Muscle of back (tissue), 11 donors: ENCODE results near the gene CHCHD3. TPM values are rescaled to one million over a fixed set of nuclear protein-coding genes. Genes with fewer than 3 reads are reported as not detected.

Experiments
- DNase-seq, 3 donors: peaks; one replicate each; pipeline versions ENCODE4 v3.0.0 to v3.0.0-alpha.2; 2013
- polyA plus RNA-seq, 10 donors: library from polyadenylated mRNA; unstranded; fragments of 120-200 nt; gene quantifications; one replicate each; pipeline ENCODE4 v1.2.1, GENCODE V29; 2013; ENCODE audit not compliant: insufficient read length in 10 of 10

CHCHD3 gene
- polyA plus RNA-seq, 10 donors, result 59.2 to 86.9 (median 74.4) TPM

DNA sequence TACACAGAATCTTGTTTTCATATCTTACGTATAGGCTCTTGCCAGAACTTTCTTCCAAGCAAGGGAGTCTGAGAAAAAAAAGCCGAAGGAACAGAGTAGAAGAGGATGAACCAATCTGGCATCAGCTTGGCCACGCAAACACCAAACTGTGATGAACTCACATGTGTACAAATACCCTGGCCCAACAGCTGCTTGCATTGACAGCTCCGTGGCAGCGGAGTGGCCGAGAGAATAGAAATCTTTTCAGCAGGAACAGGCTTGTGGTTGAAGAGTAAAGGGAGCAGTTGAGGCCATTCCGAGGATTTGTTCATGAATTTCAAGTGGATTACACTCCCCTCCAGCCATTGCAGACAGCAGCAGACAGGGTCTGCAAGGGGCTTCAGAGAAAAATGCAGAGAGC lies 331.8 kb downstream of the CHCHD3 start:
- DNase-seq, result no peak

DNA sequence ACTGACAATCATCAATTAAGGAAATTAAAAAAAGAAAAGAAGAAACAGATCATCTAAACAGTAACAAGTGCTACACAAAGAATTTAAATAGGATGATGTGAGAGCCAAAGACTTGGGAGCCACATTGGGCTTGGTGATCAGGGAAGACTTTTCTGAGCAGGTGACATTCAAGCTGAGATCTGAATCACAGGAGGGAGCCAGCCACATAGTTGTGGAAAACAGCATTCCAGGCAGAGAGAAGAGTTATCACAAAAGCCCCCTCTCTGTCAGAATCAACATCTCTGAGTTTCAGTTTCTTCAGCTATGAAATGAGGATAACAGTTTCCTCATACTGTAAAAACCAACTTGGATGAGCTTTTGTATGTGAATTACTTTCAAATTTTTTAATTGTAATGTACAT lies 336.4 kb downstream of the CHCHD3 start:
- no peak for DNase-seq

- no peak for DNase-seq
These were observed 337.9 kb downstream of the CHCHD3 start for GRCh38 chr7:132743974-132744373.

GRCh38 chr7:132742189-132742612 lies 339.7 kb downstream of the CHCHD3 start:
- peak in 1 of 3 donors; percentile 85 for DNase-seq

DNA sequence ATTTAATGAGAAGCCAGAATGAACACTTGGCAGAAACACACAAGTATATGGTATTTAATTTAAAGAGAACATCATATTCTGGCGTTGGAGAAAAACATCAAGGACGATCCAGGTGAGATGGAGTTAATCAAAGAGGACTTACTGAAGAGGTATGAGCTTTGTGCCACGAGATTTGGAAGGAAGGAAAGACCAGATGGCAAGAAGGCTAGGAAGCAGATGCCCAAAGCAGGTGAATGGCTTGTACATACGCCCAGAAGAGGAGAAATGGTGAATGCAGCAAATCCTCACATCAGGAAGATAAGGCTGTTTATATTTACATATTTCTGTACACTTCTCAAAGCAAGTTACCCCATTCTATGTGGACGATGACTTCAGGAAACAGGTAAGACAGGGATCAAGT lies 341.7 kb downstream of the CHCHD3 start:
- DNase-seq, result no peak

- peak in 2 of 3 donors; percentile 34 to 95 for DNase-seq
These were observed 342.5 kb downstream of the CHCHD3 start for GRCh38 chr7:132739271-132739955.

- peak in 1 of 3 donors; percentile 91 for DNase-seq
These were observed 343.6 kb downstream of the CHCHD3 start for GRCh38 chr7:132738254-132738653.

DNA sequence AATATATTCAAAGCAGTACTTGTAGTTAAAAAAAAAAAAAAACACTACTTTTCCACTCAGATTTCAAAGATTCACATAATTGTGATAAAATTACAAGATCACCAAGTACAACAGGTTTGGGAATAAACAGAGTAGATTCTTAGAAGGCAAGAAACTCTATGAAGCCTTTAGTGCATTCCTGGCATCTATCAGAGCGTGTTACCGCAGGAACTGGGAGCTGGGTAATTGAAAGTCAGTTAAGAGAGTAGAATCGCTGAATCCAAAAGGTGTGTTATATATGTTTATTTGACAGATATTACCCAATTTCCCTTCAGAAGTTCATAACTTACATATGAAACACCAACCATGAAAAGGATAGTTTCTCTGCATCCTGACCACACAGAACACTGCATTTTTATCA lies 346.4 kb downstream of the CHCHD3 start:
- no peak for DNase-seq

Other genes with a start within 250 kb of the CHCHD3 start
- 10 to 100 TPM; 42.2 to 74.5 (median 57.6) TPM for gene EXOC4, start 171.0 kb upstream of the CHCHD3 start, polyA plus RNA-seq